Measurements from ENCODE around the gene FXYD6. TPM values are rescaled to one million over a fixed set of nuclear protein-coding genes. Genes with fewer than 3 reads are reported as not detected.

The FXYD6 gene
- total and polyA plus RNA-seq, 3 experiments from 2014 or later: 0.11 TPM; not detected in 2

GRCh38 chr11:117879516-117880480 lies 3.3 kb upstream of the FXYD6 start:
- H3K9me3 ChIP-seq (ENCODE audit: low read length): no peaks in the 10 kb centered on the region
- peaks cover 45 to 62% of the 10 kb centered on the region in 2 donors for H3K27me3 Mint-ChIP-seq
- H3K4me1 Mint-ChIP-seq: peaks cover 19 to 23% (median 23%) of the 10 kb centered on the region in 3 donors
- no peak for DNase-seq
- peak overlapping the region in 1 of 7 donors; percentile 29 for H3K4me3 Mint-ChIP-seq
- peaks cover 25% of the 10 kb centered on the region for H3K27me3 ChIP-seq (ENCODE audit: insufficient read depth, low read length, poor library complexity, severe bottlenecking)
- H3K36me3 ChIP-seq (ENCODE audit: insufficient read depth, low read length): no peaks in the 10 kb centered on the region
- H3K4me1 ChIP-seq (ENCODE audit: insufficient read depth, low read length): peaks cover 20% of the 10 kb centered on the region
- H3K27ac ChIP-seq (ENCODE audit: low read depth, low read length): no peak overlapping the region
- H3K27ac Mint-ChIP-seq: no peak overlapping the region
- POLR2A ChIA-PET: interaction anchor here (0.7 kb wide), 1 partner anchor 162 kb away, joined by 3 read pairs; no protein-coding TSS in a partner anchor
- peaks cover 0 to 1% (median 0%) of the 10 kb centered on the region in 3 donors for H3K36me3 Mint-ChIP-seq
- H3K4me3 ChIP-seq (ENCODE audit: low read length): no peak overlapping the region
- H3K9me3 Mint-ChIP-seq: no peaks in the 10 kb centered on the region
- CTCF ChIA-PET: interaction anchor here (1.1 kb wide), 1 partner anchor 63 kb away, joined by 4 read pairs; no protein-coding TSS in a partner anchor

GRCh38 chr11:117878939-117879475 lies 2.5 kb upstream of the FXYD6 start:
- H3K27me3 ChIP-seq (ENCODE audit: insufficient read depth, low read length, poor library complexity, severe bottlenecking): peaks cover 33% of the 10 kb centered on the region
- Mint-ChIP-seq H3K4me3 (no peak overlapping the region), H3K27ac (peak overlapping the region in 1 of 8 donors; percentile 23), H3K4me1 (peaks cover 22 to 29% (median 24%) of the 10 kb centered on the region in 3 donors), H3K36me3 (peaks cover 0 to 1% (median 0%) of the 10 kb centered on the region in 3 donors), H3K27me3 (peaks cover 51 to 67% of the 10 kb centered on the region in 2 donors), H3K9me3 (no peaks in the 10 kb centered on the region)
- H3K4me1 ChIP-seq (ENCODE audit: insufficient read depth, low read length): peaks cover 20% of the 10 kb centered on the region
- H3K4me3 ChIP-seq (ENCODE audit: low read length): no peak overlapping the region
- POLR2A ChIA-PET: no interaction called here
- DNase-seq: no peak
- H3K36me3 ChIP-seq (ENCODE audit: insufficient read depth, low read length): no peaks in the 10 kb centered on the region
- CTCF ChIA-PET: interaction anchor here (1.1 kb wide), 1 partner anchor 62 kb away, joined by 4 read pairs; no protein-coding TSS in a partner anchor
- H3K9me3 ChIP-seq (ENCODE audit: low read length): no peaks in the 10 kb centered on the region
- no peak overlapping the region for H3K27ac ChIP-seq (ENCODE audit: low read depth, low read length)

GRCh38 chr11:117878314-117878938 lies 2.0 kb upstream of the FXYD6 start:
- Histone ChIP-seq H3K4me3 (ENCODE audit: low read length) (no peak overlapping the region), H3K27me3 (ENCODE audit: insufficient read depth, low read length, poor library complexity, severe bottlenecking) (peaks cover 39% of the 10 kb centered on the region), H3K36me3 (ENCODE audit: insufficient read depth, low read length) (no peaks in the 10 kb centered on the region), H3K4me1 (ENCODE audit: insufficient read depth, low read length) (peaks cover 24% of the 10 kb centered on the region), H3K9me3 (ENCODE audit: low read length) (no peaks in the 10 kb centered on the region), H3K27ac (ENCODE audit: low read depth, low read length) (no peak overlapping the region)
- DNase-seq: no peak
- POLR2A ChIA-PET: no interaction called here
- Mint-ChIP-seq H3K36me3 (peaks cover 0 to 1% (median 0%) of the 10 kb centered on the region in 3 donors), H3K27me3 (peaks cover 54 to 69% of the 10 kb centered on the region in 2 donors), H3K27ac (peak overlapping the region in 1 of 8 donors; percentile 23), H3K4me1 (peaks cover 23 to 31% (median 24%) of the 10 kb centered on the region in 3 donors), H3K9me3 (no peaks in the 10 kb centered on the region), H3K4me3 (peak overlapping the region in 2 of 7 donors; percentile 2 to 30)
- CTCF ChIA-PET: interaction anchor here (1.1 to 1.5 kb wide), 2 partner anchors 61 to 175 kb away, joined by 4 to 6 read pairs; no protein-coding TSS in a partner anchor

- ChIA-PET CTCF (interaction anchor here (1.1 to 1.5 kb wide), 2 partner anchors 11 to 176 kb away, joined by 3 to 6 read pairs; no protein-coding TSS in a partner anchor), POLR2A (no interaction called here)
- Histone ChIP-seq H3K4me1 (ENCODE audit: insufficient read depth, low read length) (peaks cover 32% of the 10 kb centered on the region), H3K27me3 (ENCODE audit: insufficient read depth, low read length, poor library complexity, severe bottlenecking) (peaks cover 42% of the 10 kb centered on the region), H3K36me3 (ENCODE audit: insufficient read depth, low read length) (no peaks in the 10 kb centered on the region), H3K27ac (ENCODE audit: low read depth, low read length) (no peak overlapping the region), H3K4me3 (ENCODE audit: low read length) (no peak overlapping the region), H3K9me3 (ENCODE audit: low read length) (no peaks in the 10 kb centered on the region)
- peaks cover 24 to 35% (median 26%) of the 10 kb centered on the region in 3 donors for H3K4me1 Mint-ChIP-seq
- peaks cover 55 to 72% of the 10 kb centered on the region in 2 donors for H3K27me3 Mint-ChIP-seq
- H3K27ac Mint-ChIP-seq: peak overlapping the region in 1 of 8 donors; percentile 84
- H3K36me3 Mint-ChIP-seq: peaks cover 0 to 1% (median 0%) of the 10 kb centered on the region in 3 donors
- no peak for DNase-seq
- no peaks in the 10 kb centered on the region for H3K9me3 Mint-ChIP-seq
- H3K4me3 Mint-ChIP-seq: peak overlapping the region in 6 of 7 donors; percentile 23 to 73 (median 67)
Measured at GRCh38 chr11:117877120-117877784, 794 bp upstream of the FXYD6 start.

- peaks cover 24 to 35% (median 26%) of the 10 kb centered on the region in 3 donors for H3K4me1 Mint-ChIP-seq
- Histone ChIP-seq H3K4me3 (ENCODE audit: low read length) (peak overlapping the region; percentile 59), H3K27me3 (ENCODE audit: insufficient read depth, low read length, poor library complexity, severe bottlenecking) (peaks cover 42% of the 10 kb centered on the region), H3K36me3 (ENCODE audit: insufficient read depth, low read length) (no peaks in the 10 kb centered on the region), H3K27ac (ENCODE audit: low read depth, low read length) (no peak overlapping the region), H3K9me3 (ENCODE audit: low read length) (no peaks in the 10 kb centered on the region), H3K4me1 (ENCODE audit: insufficient read depth, low read length) (peaks cover 32% of the 10 kb centered on the region)
- peaks cover 60 to 76% of the 10 kb centered on the region in 2 donors for H3K27me3 Mint-ChIP-seq
- ChIA-PET CTCF (interaction anchor here (1.4 kb wide), 1 partner anchor 75 kb away, joined by 3 read pairs; no protein-coding TSS in a partner anchor), POLR2A (no interaction called here)
- no peaks in the 10 kb centered on the region for H3K9me3 Mint-ChIP-seq
- H3K27ac Mint-ChIP-seq: peak overlapping the region in 4 of 8 donors; percentile 39 to 71 (median 52)
- no peak for DNase-seq
- H3K36me3 Mint-ChIP-seq: peaks cover 0 to 1% (median 0%) of the 10 kb centered on the region in 3 donors
- H3K4me3 Mint-ChIP-seq: peak overlapping the region; percentile 58 to 90 (median 86)
Measured at GRCh38 chr11:117876059-117876340, 458 bp downstream of the FXYD6 start.

- H3K27me3 Mint-ChIP-seq: peaks cover 59 to 72% of the 10 kb centered on the region in 2 donors
- H3K27me3 ChIP-seq (ENCODE audit: insufficient read depth, low read length, poor library complexity, severe bottlenecking): peaks cover 42% of the 10 kb centered on the region
- H3K36me3 Mint-ChIP-seq: peaks cover 0 to 1% (median 0%) of the 10 kb centered on the region in 3 donors
- H3K9me3 ChIP-seq (ENCODE audit: low read length): no peaks in the 10 kb centered on the region
- peak overlapping the region; percentile 59 for H3K4me3 ChIP-seq (ENCODE audit: low read length)
- H3K4me3 Mint-ChIP-seq: peak overlapping the region; percentile 58 to 90 (median 86)
- CTCF ChIA-PET: interaction anchor here (1.4 kb wide), 1 partner anchor 75 kb away, joined by 3 read pairs; no protein-coding TSS in a partner anchor
- peak overlapping the region in 4 of 8 donors; percentile 15 to 71 (median 46) for H3K27ac Mint-ChIP-seq
- peak in 3 of 5 donors; percentile 22 to 54 (median 26) for DNase-seq
- H3K4me1 ChIP-seq (ENCODE audit: insufficient read depth, low read length): peaks cover 32% of the 10 kb centered on the region
- no peaks in the 10 kb centered on the region for H3K9me3 Mint-ChIP-seq
- peaks cover 24 to 35% (median 26%) of the 10 kb centered on the region in 3 donors for H3K4me1 Mint-ChIP-seq
- no peak overlapping the region for H3K27ac ChIP-seq (ENCODE audit: low read depth, low read length)
- H3K36me3 ChIP-seq (ENCODE audit: insufficient read depth, low read length): no peaks in the 10 kb centered on the region
- POLR2A ChIA-PET: no interaction called here
Measured at GRCh38 chr11:117875382-117876058, 938 bp downstream of the FXYD6 start.

- Mint-ChIP-seq H3K9me3 (no peaks in the 10 kb centered on the region), H3K4me3 (peak overlapping the region; percentile 58 to 90 (median 86)), H3K36me3 (peaks cover 0 to 1% (median 0%) of the 10 kb centered on the region in 3 donors), H3K27me3 (peaks cover 57 to 67% of the 10 kb centered on the region in 2 donors), H3K4me1 (peaks cover 24 to 35% (median 26%) of the 10 kb centered on the region in 3 donors), H3K27ac (peak overlapping the region in 2 of 8 donors; percentile 2 to 15)
- H3K4me1 ChIP-seq (ENCODE audit: insufficient read depth, low read length): peaks cover 32% of the 10 kb centered on the region
- DNase-seq: no peak
- H3K4me3 ChIP-seq (ENCODE audit: low read length): peak overlapping the region; percentile 59
- H3K27ac ChIP-seq (ENCODE audit: low read depth, low read length): no peak overlapping the region
- POLR2A ChIA-PET: no interaction called here
- CTCF ChIA-PET: no interaction called here
- H3K36me3 ChIP-seq (ENCODE audit: insufficient read depth, low read length): no peaks in the 10 kb centered on the region
- H3K9me3 ChIP-seq (ENCODE audit: low read length): no peaks in the 10 kb centered on the region
- H3K27me3 ChIP-seq (ENCODE audit: insufficient read depth, low read length, poor library complexity, severe bottlenecking): peaks cover 42% of the 10 kb centered on the region
Measured at GRCh38 chr11:117874910-117875381, 1.5 kb downstream of the FXYD6 start.
